HL-60/S4 (cell line): Measurements from ENCODE around the gene CFAP97D1.

Source experiments
- in situ Hi-C: fragments of 300-500 bp; cut with MboI; formaldehyde crosslinking; loops from 2 replicates; pipeline ENCODE4 v1.14.3; 2022; ENCODE audit warnings: low sequenced_read_pairs

CFAP97D1 gene

GRCh38 chr17:43767713-43768059 lies 12.5 kb upstream of the CFAP97D1 start:
- in situ Hi-C loops = no loop called here

DNA sequence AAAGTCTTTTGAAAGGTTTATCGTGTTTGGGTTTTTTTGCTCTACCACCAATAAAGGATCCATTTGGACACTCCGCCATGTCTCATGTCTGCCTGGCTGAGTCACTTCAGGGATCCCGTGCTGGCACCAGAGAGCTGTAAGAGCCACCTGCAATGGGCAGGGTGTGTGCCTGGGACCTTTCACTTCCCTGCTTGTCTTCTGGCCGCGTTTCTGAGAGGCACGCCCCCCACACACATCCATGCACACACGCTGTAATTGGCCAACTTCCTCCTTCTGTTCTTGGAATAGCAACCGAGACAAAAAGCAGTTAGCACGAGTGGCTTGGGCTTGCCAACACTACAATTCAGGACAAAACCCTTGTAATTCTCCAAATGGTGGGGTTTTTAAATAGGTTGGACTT lies 11.9 kb upstream of the CFAP97D1 start:
- in situ Hi-C loops = no loop called here

- in situ Hi-C loops = no loop called here
These were observed 11.3 kb upstream of the CFAP97D1 start for GRCh38 chr17:43768943-43769342.

DNA sequence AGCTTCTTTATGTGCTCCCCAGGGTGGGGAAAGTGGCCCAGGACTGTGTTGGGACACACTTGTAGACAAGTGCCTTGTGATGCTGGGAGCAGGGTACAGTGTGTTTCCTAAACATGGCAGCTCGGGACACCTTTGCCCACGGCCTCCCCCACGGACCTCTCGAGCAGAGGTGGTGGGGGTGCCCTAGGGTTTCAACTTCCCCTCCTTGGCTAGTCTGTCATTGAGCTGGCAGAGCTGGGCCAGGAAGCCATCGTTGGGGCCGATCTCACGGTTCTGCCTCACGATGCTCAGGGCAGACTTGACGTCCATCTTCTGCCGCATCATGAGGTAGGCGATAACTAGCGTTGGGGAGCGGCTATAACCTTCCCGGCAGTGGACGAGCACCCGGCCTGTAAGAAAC lies 10.8 kb upstream of the CFAP97D1 start:
- in situ Hi-C loops = no loop called here

- in situ Hi-C loops = no loop called here
These were observed 10.4 kb upstream of the CFAP97D1 start for GRCh38 chr17:43769859-43770258.

GRCh38 chr17:43770957-43771356 lies 9.3 kb upstream of the CFAP97D1 start:
- in situ Hi-C loops = no loop called here

- in situ Hi-C loops = no loop called here
These were observed 8.8 kb upstream of the CFAP97D1 start for GRCh38 chr17:43771463-43771862.

DNA sequence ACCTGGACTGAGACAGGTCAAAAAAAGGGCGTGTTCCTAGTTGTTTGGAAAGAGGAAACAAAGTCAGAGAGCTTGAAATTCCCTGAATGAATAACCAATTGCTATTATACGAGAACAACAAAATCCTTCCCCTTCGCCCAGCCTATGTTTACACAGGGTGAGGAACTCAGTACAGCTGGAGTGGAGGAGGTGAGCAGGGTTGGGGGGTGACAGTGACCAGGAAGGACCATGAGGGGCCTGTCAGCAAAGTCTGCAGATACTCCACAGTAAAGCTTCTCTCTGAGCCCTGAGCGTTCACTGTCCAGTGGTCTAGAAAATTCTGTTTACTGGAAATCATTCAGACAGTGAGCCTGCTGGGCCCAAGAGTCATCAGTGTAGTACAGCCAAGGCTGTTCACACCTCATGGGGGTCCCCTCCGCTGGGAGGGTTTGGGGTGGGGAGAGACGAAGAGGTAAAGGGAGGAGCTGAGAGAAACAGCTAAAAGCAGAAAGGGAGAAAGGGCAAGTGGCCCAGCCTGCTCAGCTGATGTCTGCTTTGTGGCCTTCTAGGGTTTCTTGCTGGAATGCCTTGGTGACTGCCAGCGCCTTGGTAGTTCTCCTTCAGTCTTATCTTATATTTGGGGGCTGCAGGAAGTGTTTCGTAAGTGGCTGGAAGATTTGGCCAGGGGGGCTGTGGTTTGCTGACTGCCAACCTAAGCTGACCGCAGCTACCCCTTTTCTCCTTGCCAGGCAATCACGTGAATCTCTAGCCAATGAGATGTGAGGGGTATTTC lies 7.2 kb upstream of the CFAP97D1 start:
- in situ Hi-C loops = no loop called here

- in situ Hi-C loops = no loop called here
These were observed 5.7 kb upstream of the CFAP97D1 start for GRCh38 chr17:43774304-43775250.

DNA sequence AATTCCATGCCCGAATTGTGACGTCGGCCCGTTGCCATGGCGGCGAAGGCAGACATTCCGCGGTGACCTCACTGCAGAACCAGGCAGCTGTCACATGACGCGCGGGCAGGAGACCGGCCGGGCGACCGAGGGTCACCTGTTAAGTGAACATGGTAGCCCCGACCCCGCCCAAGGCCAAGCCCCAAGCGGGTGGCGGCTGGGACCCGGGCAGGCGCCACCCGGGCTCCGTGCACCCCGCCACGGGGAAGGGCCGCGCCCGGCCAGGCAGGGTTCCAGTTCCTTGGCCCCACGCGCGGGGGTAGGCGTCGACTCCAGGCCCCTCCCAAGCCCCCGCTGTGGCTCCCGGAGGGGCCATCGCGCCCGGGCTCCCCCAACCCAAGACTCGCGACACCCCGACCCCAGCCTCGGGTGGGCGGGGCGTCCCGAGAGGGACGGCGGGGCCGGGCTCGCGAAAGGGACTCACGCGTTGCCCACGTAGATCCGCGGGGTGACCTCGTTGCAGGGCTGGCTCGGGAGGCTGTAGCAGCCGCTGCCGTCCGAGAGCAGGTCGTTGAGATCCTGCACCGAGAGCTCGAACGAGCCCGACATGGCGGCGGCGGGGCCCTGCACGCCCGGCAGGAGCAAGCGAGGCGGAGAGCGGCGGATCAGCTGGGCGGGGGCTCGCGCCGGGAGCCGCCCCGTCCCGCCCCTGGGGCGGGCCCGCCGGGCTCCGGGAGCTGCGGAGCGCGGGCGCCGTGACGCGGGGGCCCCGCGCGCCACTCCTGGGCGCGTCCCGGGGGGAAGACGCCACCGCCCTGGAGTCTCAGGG lies 1.7 kb upstream of the CFAP97D1 start, which contains the start of gene DUSP3:
Gene DUSP3, minus strand, starts transcription at position 641 of the 808 bp plus-strand sequence. Its CDS starts 53 bp downstream, at position 588.
- in situ Hi-C loops = no loop called here

- in situ Hi-C loops = no loop called here
These were observed 800 bp upstream of the CFAP97D1 start for GRCh38 chr17:43779145-43780125.

- in situ Hi-C loops = no loop called here
These were observed 2.9 kb downstream of the CFAP97D1 start for GRCh38 chr17:43782913-43783680.

- in situ Hi-C loops = no loop called here
These were observed 3.8 kb downstream of the CFAP97D1 start for GRCh38 chr17:43784068-43784467.

- in situ Hi-C loops = no loop called here
These were observed 4.4 kb downstream of the CFAP97D1 start for GRCh38 chr17:43784628-43785101.

- in situ Hi-C loops = no loop called here
These were observed 7.5 kb downstream of the CFAP97D1 start for GRCh38 chr17:43787728-43788127.

DNA sequence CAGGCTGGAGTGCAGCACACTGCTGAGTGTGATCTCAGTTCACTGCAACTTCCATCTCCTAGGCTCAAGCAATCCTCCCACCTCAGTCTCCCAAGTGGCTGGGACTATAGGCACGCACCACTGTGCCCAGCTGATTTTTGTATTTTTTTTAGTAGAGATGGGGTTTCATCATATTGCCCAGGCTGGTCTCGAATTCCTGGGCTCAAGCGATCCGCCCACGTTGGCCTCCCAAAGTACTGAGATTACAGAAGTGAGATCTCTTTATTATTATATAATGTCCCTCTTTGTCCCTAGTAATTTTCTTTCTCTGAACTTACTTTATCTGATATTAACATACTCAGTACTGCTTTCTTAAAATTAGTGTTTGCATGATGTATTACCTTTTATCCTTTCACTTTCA lies 8.3 kb downstream of the CFAP97D1 start:
- in situ Hi-C loops = no loop called here

GRCh38 chr17:43789482-43789881 lies 9.2 kb downstream of the CFAP97D1 start:
- in situ Hi-C loops = no loop called here

- in situ Hi-C loops = no loop called here
These were observed 10.2 kb downstream of the CFAP97D1 start for GRCh38 chr17:43790311-43790940.

DNA sequence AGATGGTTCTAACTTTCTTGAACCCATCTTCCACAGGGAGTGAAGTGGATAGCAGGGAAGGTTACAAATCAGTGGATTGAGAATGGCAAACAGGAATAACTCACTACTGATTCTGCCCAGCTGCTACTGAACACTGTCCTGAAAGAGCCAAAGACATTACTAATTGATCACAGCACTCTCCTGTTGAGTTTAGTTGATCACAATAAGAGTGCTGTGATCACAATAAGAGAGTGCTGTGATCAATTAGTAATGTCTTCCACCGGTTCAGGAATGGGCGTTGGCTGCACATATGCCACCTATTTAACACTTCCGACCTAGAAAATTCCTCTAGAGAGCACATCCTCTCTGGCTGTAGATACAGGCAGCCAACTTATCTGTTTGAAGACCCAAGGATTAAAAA lies 11.4 kb downstream of the CFAP97D1 start:
- in situ Hi-C loops = no loop called here
